Stomach smooth muscle (tissue), 2 donors: Measurements from ENCODE around the gene SEL1L2.

ENCODE experiments used
- H3K27ac ChIP-seq: one replicate; pipeline ENCODE4 v1.7.0; 2013; ENCODE audit warnings: mild to moderate bottlenecking, low read length, inconsistent platforms
- H3K27me3 ChIP-seq, 2 donors: one replicate each; pipeline ENCODE4 v1.7.0; 2013; ENCODE audit warnings: low read length in 2 of 2; ENCODE audit not compliant: insufficient read depth in 2 of 2, control insufficient read depth in 1 of 2
- H3K36me3 ChIP-seq, 2 donors: one replicate each; pipeline ENCODE4 v1.7.0; 2013; ENCODE audit warnings: low read length in 2 of 2; ENCODE audit not compliant: control insufficient read depth in 2 of 2, insufficient read depth in 2 of 2
- H3K4me1 ChIP-seq: one replicate; pipeline ENCODE4 v1.7.0; 2013; ENCODE audit warnings: low read length; ENCODE audit not compliant: control insufficient read depth, insufficient read depth
- H3K4me3 ChIP-seq, 2 donors: one replicate each; pipeline ENCODE4 v1.7.0; 2013; ENCODE audit warnings: low read length in 2 of 2
- H3K9ac ChIP-seq, 2 donors: one replicate each; pipeline ENCODE4 v1.7.0; 2013; ENCODE audit warnings: low read length in 2 of 2, mild to moderate bottlenecking in 1 of 2
- H3K9me3 ChIP-seq, 2 donors: one replicate each; pipeline ENCODE4 v1.7.0; 2013; ENCODE audit warnings: low read length in 2 of 2; ENCODE audit not compliant: control insufficient read depth in 2 of 2
- donor health status: healthy.
- donor health status: Pancreatic carcinoma.

SEL1L2 gene

GRCh38 chr20:13868331-13868730 lies 122.1 kb downstream of the SEL1L2 start:
- H3K9ac ChIP-seq, result no peak overlapping the region
- peaks cover 36% of the 10 kb centered on the region for H3K4me1 ChIP-seq
- no peaks in the 10 kb centered on the region for H3K36me3 ChIP-seq
- H3K9me3 ChIP-seq, result no peaks in the 10 kb centered on the region
- no peaks in the 10 kb centered on the region for H3K27me3 ChIP-seq
- no peak overlapping the region for H3K27ac ChIP-seq
- no peak overlapping the region for H3K4me3 ChIP-seq

GRCh38 chr20:13865791-13866351 lies 124.5 kb downstream of the SEL1L2 start:
- Histone ChIP-seq H3K36me3 (no peaks in the 10 kb centered on the region), H3K4me3 (peak overlapping the region in 1 of 2 donors; percentile 50), H3K9ac (peak overlapping the region in 1 of 2 donors; percentile 19), H3K27ac (peak overlapping the region; percentile 37), H3K9me3 (no peaks in the 10 kb centered on the region), H3K27me3 (no peaks in the 10 kb centered on the region), H3K4me1 (peaks cover 36% of the 10 kb centered on the region)

GRCh38 chr20:13865156-13865555 lies 125.3 kb downstream of the SEL1L2 start:
- H3K4me1 ChIP-seq, result peaks cover 32% of the 10 kb centered on the region
- H3K9ac ChIP-seq, result peak overlapping the region in 1 of 2 donors; percentile 19
- H3K27me3 ChIP-seq, result no peaks in the 10 kb centered on the region
- H3K36me3 ChIP-seq, result no peaks in the 10 kb centered on the region
- no peaks in the 10 kb centered on the region for H3K9me3 ChIP-seq
- peak overlapping the region; percentile 37 for H3K27ac ChIP-seq
- H3K4me3 ChIP-seq, result no peak overlapping the region

- no peak overlapping the region for H3K4me3 ChIP-seq
- no peaks in the 10 kb centered on the region for H3K36me3 ChIP-seq
- no peaks in the 10 kb centered on the region for H3K27me3 ChIP-seq
Observed at GRCh38 chr20:13863244-13863643, 127.2 kb downstream of the SEL1L2 start.

GRCh38 chr20:13862245-13862644 lies 128.2 kb downstream of the SEL1L2 start:
- Histone ChIP-seq H3K27ac (no peak overlapping the region), H3K9ac (no peak overlapping the region), H3K9me3 (no peaks in the 10 kb centered on the region), H3K4me1 (peaks cover 38% of the 10 kb centered on the region), H3K4me3 (no peak overlapping the region), H3K27me3 (no peaks in the 10 kb centered on the region), H3K36me3 (no peaks in the 10 kb centered on the region)

More at GRCh38 chr20:13863244-13863643, 127.2 kb downstream of the SEL1L2 start:
- Histone ChIP-seq H3K4me1 (peaks cover 34% of the 10 kb centered on the region), H3K9me3 (no peaks in the 10 kb centered on the region), H3K9ac (no peak overlapping the region), H3K27ac (no peak overlapping the region)

GRCh38 chr20:13858871-13859270 lies 131.5 kb downstream of the SEL1L2 start:
- no peak overlapping the region for H3K9ac ChIP-seq
- H3K9me3 ChIP-seq, result no peaks in the 10 kb centered on the region
- no peaks in the 10 kb centered on the region for H3K27me3 ChIP-seq
- H3K4me1 ChIP-seq, result peaks cover 14% of the 10 kb centered on the region
- no peak overlapping the region for H3K27ac ChIP-seq
- no peak overlapping the region for H3K4me3 ChIP-seq
- no peaks in the 10 kb centered on the region for H3K36me3 ChIP-seq

GRCh38 chr20:13858439-13858838 lies 132.0 kb downstream of the SEL1L2 start:
- no peaks in the 10 kb centered on the region for H3K27me3 ChIP-seq
- H3K9me3 ChIP-seq, result no peaks in the 10 kb centered on the region
- no peak overlapping the region for H3K27ac ChIP-seq
- H3K9ac ChIP-seq, result no peak overlapping the region
- H3K36me3 ChIP-seq, result no peaks in the 10 kb centered on the region
- peaks cover 14% of the 10 kb centered on the region for H3K4me1 ChIP-seq
- H3K4me3 ChIP-seq, result no peak overlapping the region

GRCh38 chr20:13857961-13858360 lies 132.5 kb downstream of the SEL1L2 start:
- H3K36me3 ChIP-seq, result no peaks in the 10 kb centered on the region
- H3K27ac ChIP-seq, result no peak overlapping the region
- no peak overlapping the region for H3K9ac ChIP-seq
- H3K4me3 ChIP-seq, result no peak overlapping the region
- H3K27me3 ChIP-seq, result no peaks in the 10 kb centered on the region
- peaks cover 14% of the 10 kb centered on the region for H3K4me1 ChIP-seq
- H3K9me3 ChIP-seq, result no peaks in the 10 kb centered on the region

GRCh38 chr20:13857304-13857703 lies 133.1 kb downstream of the SEL1L2 start:
- Histone ChIP-seq H3K9ac (no peak overlapping the region), H3K27ac (no peak overlapping the region), H3K36me3 (no peaks in the 10 kb centered on the region)

GRCh38 chr20:13856354-13856753 lies 134.1 kb downstream of the SEL1L2 start:
- Histone ChIP-seq H3K27ac (no peak overlapping the region), H3K27me3 (no peaks in the 10 kb centered on the region), H3K36me3 (no peaks in the 10 kb centered on the region), H3K9ac (no peak overlapping the region), H3K9me3 (no peaks in the 10 kb centered on the region), H3K4me3 (no peak overlapping the region), H3K4me1 (peaks cover 19% of the 10 kb centered on the region)

More at GRCh38 chr20:13857304-13857703, 133.1 kb downstream of the SEL1L2 start:
- no peaks in the 10 kb centered on the region for H3K27me3 ChIP-seq
- no peaks in the 10 kb centered on the region for H3K9me3 ChIP-seq
- peaks cover 14% of the 10 kb centered on the region for H3K4me1 ChIP-seq
- no peak overlapping the region for H3K4me3 ChIP-seq

GRCh38 chr20:13855613-13856012 lies 134.8 kb downstream of the SEL1L2 start:
- H3K36me3 ChIP-seq, result no peaks in the 10 kb centered on the region

More at GRCh38 chr20:13855613-13856012, 134.8 kb downstream of the SEL1L2 start:
- H3K9ac ChIP-seq, result no peak overlapping the region
- no peaks in the 10 kb centered on the region for H3K9me3 ChIP-seq
- H3K4me1 ChIP-seq, result peaks cover 21% of the 10 kb centered on the region
- H3K4me3 ChIP-seq, result no peak overlapping the region
- no peak overlapping the region for H3K27ac ChIP-seq
- H3K27me3 ChIP-seq, result no peaks in the 10 kb centered on the region
